ENCODE results near the gene FXR1.

- TF ChIP-seq CTCF (IDR thresholded peaks at IDR 0.05; ENCODE audit: low read depth, low read length) (no peak), EZH2phosphoT487 (IDR thresholded peaks at IDR 0.05; ENCODE audit: low read depth) (no peak)
These were observed 67.5 kb downstream of the FXR1 start for GRCh38 chr3:180979961-180980360.
